GM12878 (cell line): Measurements from ENCODE around the gene SLC15A3. TPM values are rescaled to one million over a fixed set of nuclear protein-coding genes. Genes with fewer than 3 reads are reported as not detected.

Experiments used
- ATAC-seq: fragments of 200-7000 bp; cut with Tn5 transposase; 3 replicates; pipeline ENCODE4 v1.9.1; 2020; ENCODE audit warnings: mild to moderate bottlenecking, moderate library complexity
- BruUV-seq: library from RNA; stranded (reverse); fragments of 400-500 nt; replicated peaks from 2 replicates; lab custom pipeline; 2021; lab: Mats Ljungman, UMichigan
- CTCF ChIA-PET: fragments of 300-600 bp; sonication (Branson Sonifier 250); formaldehyde crosslinking; extraction: SDS; loops from one replicate; lab custom pipeline; 2021; ENCODE audit warnings: inconsistent platforms; lab: Yijun Ruan, JAX
- POLR2A ChIA-PET: fragments of 350-600 bp; formaldehyde crosslinking; extraction: SDS; loops from one replicate; lab custom pipeline; 2021; ENCODE audit warnings: inconsistent platforms; lab: Charles Lee
- RAD21 ChIA-PET: fragments of 300-600 bp; sonication (Branson Sonifier 250); formaldehyde crosslinking; loops from one replicate; lab custom pipeline; 2023; ENCODE audit warnings: antibody characterized with exemption; ENCODE audit not compliant: unreplicated experiment; lab: Charles Lee
- SMC1A ChIA-PET: fragments of 300-600 bp; sonication (Branson Sonifier 250); formaldehyde crosslinking; loops from one replicate; lab custom pipeline; 2023; ENCODE audit not compliant: unreplicated experiment, uncharacterized antibody; lab: Charles Lee
- DNase-seq: peaks from one replicate; pipeline ENCODE4 v3.0.0-alpha.2; 2011; ENCODE audit warnings: low read depth, low spot score
- FAIRE-seq: peaks from 3 replicates; lab custom pipeline; 2011; peaks lifted over from hg19 to GRCh38; lab: Jason Lieb, UNC
- H2AFZ ChIP-seq: 2 replicates; pipeline ENCODE4 v1.6.0; 2011; ENCODE audit warnings: low read depth, low read length, control low read depth; ENCODE audit not compliant: control insufficient read depth
- H3K27ac ChIP-seq: 2 replicates; pipeline ENCODE4 v1.5.1; 2011; ENCODE audit warnings: control low read depth; ENCODE audit not compliant: control insufficient read depth, insufficient read depth
- H3K27me3 ChIP-seq, 2 experiments: replicated peaks in 1 of 2; 2 replicates each; pipeline versions ENCODE4 v1.6.0 to v1.6.1; 2011; ENCODE audit warnings: low read length in 1 of 2; ENCODE audit not compliant: control insufficient read depth in 2 of 2, insufficient read depth in 2 of 2
- H3K36me3 ChIP-seq, 2 experiments: 2 replicates each; pipeline ENCODE4 v1.5.1; 2011; ENCODE audit warnings: low read length in 1 of 2; ENCODE audit not compliant: control insufficient read depth in 2 of 2, insufficient read depth in 2 of 2
- H3K4me1 ChIP-seq: 2 replicates; pipeline ENCODE4 v1.6.1; 2011; ENCODE audit warnings: mild to moderate bottlenecking, low read length, moderate library complexity, mixed read lengths; ENCODE audit not compliant: control insufficient read depth, insufficient read depth
- H3K4me2 ChIP-seq: 2 replicates; pipeline ENCODE4 v1.6.0; 2011; ENCODE audit warnings: control low read depth; ENCODE audit not compliant: control insufficient read depth, insufficient read depth
- H3K4me3 ChIP-seq: fragments of 200-600 bp; sonication (generic); 2 replicates; pipeline ENCODE4 v1.5.1; 2016
- H3K79me2 ChIP-seq: 2 replicates; pipeline ENCODE4 v1.6.0; 2011; ENCODE audit warnings: low read length; ENCODE audit not compliant: control insufficient read depth, insufficient read depth
- H3K9ac ChIP-seq: 2 replicates; pipeline ENCODE4 v1.8.0; 2011; ENCODE audit warnings: low read length, control low read depth, mixed read lengths; ENCODE audit not compliant: control insufficient read depth, insufficient read depth
- H3K9me3 ChIP-seq: replicated peaks from 3 replicates; pipeline ENCODE4 v1.5.1; 2011; ENCODE audit warnings: mild to moderate bottlenecking, low read length; ENCODE audit not compliant: control insufficient read depth, insufficient read depth
- H4K20me1 ChIP-seq: 2 replicates; pipeline ENCODE4 v1.6.0; 2011; ENCODE audit not compliant: control insufficient read depth, insufficient read depth
- CTCF ChIP-seq, 3 experiments: IDR thresholded peaks in 2 of 3; conservative IDR thresholded peaks in 1 of 3; 2 replicates each; pipeline ENCODE4 v1.5.1; 2011; ENCODE audit warnings: low read depth in 3 of 3, low read length in 3 of 3, mild to moderate bottlenecking in 3 of 3, control low read depth in 2 of 3, moderate library complexity in 2 of 3, inconsistent platforms in 1 of 3, mixed read lengths in 1 of 3; ENCODE audit not compliant: control insufficient read depth in 2 of 3, insufficient read depth in 1 of 3; ENCODE audit errors: extremely low read depth in 1 of 3
- HDGF ChIP-seq: fragments of 450-650 bp; IDR thresholded peaks from 2 replicates; pipeline ENCODE4 v1.6.1; 2016; ENCODE audit warnings: antibody characterized with exemption
- KAT2A ChIP-seq: conservative IDR thresholded peaks from 2 replicates; pipeline ENCODE4 v1.6.1; 2011; ENCODE audit warnings: low read depth, low read length; ENCODE audit not compliant: control insufficient read depth
- MYC ChIP-seq: IDR thresholded peaks from 2 replicates; pipeline ENCODE4 v1.6.1; 2011; ENCODE audit warnings: mild to moderate bottlenecking, low read length, moderate library complexity, inconsistent platforms; ENCODE audit not compliant: insufficient read depth, insufficient replicate concordance, insufficient read length, severe bottlenecking
- SPI1 ChIP-seq: IDR thresholded peaks from 2 replicates; pipeline ENCODE4 v1.6.1; 2011; ENCODE audit warnings: low read depth, mild to moderate bottlenecking, low read length, moderate library complexity, borderline replicate concordance; ENCODE audit not compliant: insufficient read depth
- WGBS: methylation state at CpG from one replicate; pipeline ENCODE4 v1.1.6; 2016; ENCODE audit warnings: low lambda C conversion rate; ENCODE audit not compliant: insufficient replicate concordance, insufficient coverage; ENCODE audit errors: missing lambda C conversion rate; 5-methylcytosine and 5-hydroxymethylcytosine counted together
- in situ Hi-C: fragments of 300-500 bp; cut with MboI; formaldehyde crosslinking; loops from 9 replicates; pipeline ENCODE4 v1.14.3; 2018; ENCODE audit warnings: mixed read lengths
- intact Hi-C: fragments of 100-400 bp; cut with micrococcal nuclease; formaldehyde crosslinking; loops from one replicate; pipeline ENCODE4 v1.14.2; 2022; ENCODE audit not compliant: unreplicated experiment
- polyA plus RNA-seq, 11 experiments: library from polyadenylated mRNA; depleted of rRNA in 4 of 11; unstranded in 6 of 11; stranded (reverse) in 5 of 11; fragments of >200 nt; fragmentation: Nextera tagmentation in 4 of 11; fragmentation: Illumina TruSeq in 1 of 11; extraction: Ambion mirVana in 4 of 11; extraction: Trizol in 1 of 11; gene quantifications; 1 replicate in 1 of 11; 2 replicates in 10 of 11; pipeline versions ENCODE4 v1.2.1 to v1.2.3, GENCODE V29; 2011 to 2016; ENCODE audit warnings: inconsistent platforms in 2 of 11, missing spikeins in 2 of 11, low read depth in 1 of 11
- total RNA-seq, 4 experiments: library from RNA; depleted of rRNA in 3 of 4; stranded (reverse); fragments of >200 nt in 3 of 4; fragmentation: Illumina TruSeq in 1 of 4; extraction: Trizol in 1 of 4; gene quantifications; 2 replicates each; pipeline versions ENCODE4 v1.2.1 to v1.2.3, GENCODE V29; 2013 to 2021
- TF ChIP-seq, protein P1 (sequence below): IDR thresholded peaks from 2 replicates; pipeline ENCODE4 v1.6.1; 2012; ENCODE audit warnings: improper control_type of control experiment, low read depth, low read length; ENCODE audit not compliant: insufficient replicate concordance

The SLC15A3 gene
- total and polyA plus RNA-seq, 10 of the 15 experiments (the other 5 are each of a cell fraction or from before 2014, with no cell fraction given) = 17.7 to 102 (median 55.8) TPM

GRCh38 chr11:60941371-60942119 is 10.4 kb downstream of the SLC15A3 start:
- no peak for TF ChIP-seq HDGF
- TF ChIP-seq CTCF (IDR thresholded peaks at IDR 0.05 in 2 of 3, conservative IDR thresholded peaks at IDR 0.05 in 1 of 3; ENCODE audit: control insufficient read depth in 2 of 3, extremely low read depth in 1 of 3, insufficient read depth in 1 of 3, low read depth in 3 of 3, low read length in 3 of 3) = no peak
- TF ChIP-seq MYC = no peak
- TF ChIP-seq, protein P1, sequence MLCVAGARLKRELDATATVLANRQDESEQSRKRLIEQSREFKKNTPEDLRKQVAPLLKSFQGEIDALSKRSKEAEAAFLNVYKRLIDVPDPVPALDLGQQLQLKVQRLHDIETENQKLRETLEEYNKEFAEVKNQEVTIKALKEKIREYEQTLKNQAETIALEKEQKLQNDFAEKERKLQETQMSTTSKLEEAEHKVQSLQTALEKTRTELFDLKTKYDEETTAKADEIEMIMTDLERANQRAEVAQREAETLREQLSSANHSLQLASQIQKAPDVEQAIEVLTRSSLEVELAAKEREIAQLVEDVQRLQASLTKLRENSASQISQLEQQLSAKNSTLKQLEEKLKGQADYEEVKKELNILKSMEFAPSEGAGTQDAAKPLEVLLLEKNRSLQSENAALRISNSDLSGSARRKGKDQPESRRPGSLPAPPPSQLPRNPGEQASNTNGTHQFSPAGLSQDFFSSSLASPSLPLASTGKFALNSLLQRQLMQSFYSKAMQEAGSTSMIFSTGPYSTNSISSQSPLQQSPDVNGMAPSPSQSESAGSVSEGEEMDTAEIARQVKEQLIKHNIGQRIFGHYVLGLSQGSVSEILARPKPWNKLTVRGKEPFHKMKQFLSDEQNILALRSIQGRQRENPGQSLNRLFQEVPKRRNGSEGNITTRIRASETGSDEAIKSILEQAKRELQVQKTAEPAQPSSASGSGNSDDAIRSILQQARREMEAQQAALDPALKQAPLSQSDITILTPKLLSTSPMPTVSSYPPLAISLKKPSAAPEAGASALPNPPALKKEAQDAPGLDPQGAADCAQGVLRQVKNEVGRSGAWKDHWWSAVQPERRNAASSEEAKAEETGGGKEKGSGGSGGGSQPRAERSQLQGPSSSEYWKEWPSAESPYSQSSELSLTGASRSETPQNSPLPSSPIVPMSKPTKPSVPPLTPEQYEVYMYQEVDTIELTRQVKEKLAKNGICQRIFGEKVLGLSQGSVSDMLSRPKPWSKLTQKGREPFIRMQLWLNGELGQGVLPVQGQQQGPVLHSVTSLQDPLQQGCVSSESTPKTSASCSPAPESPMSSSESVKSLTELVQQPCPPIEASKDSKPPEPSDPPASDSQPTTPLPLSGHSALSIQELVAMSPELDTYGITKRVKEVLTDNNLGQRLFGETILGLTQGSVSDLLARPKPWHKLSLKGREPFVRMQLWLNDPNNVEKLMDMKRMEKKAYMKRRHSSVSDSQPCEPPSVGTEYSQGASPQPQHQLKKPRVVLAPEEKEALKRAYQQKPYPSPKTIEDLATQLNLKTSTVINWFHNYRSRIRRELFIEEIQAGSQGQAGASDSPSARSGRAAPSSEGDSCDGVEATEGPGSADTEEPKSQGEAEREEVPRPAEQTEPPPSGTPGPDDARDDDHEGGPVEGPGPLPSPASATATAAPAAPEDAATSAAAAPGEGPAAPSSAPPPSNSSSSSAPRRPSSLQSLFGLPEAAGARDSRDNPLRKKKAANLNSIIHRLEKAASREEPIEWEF = no peak
- TF ChIP-seq SPI1 = peak; percentile 24; the same call in 1 of the 2 replicates
- no peak for TF ChIP-seq KAT2A
- CTCF ChIA-PET = interaction anchor here (0.8 to 2.3 kb wide), 4 partner anchors 26 to 110 kb away, joined by 3 to 12 read pairs (median 8); partner anchors contain the start of gene TMEM109
- Histone ChIP-seq H3K9me3 (no peaks in the 10 kb centered on the region), H3K4me1 (peaks cover 20% of the 10 kb centered on the region), H3K27me3 (no peaks in the 10 kb centered on the region), H3K4me3 (no peak overlapping the region), H3K27ac (no peak overlapping the region), H3K79me2 (peaks cover 21% of the 10 kb centered on the region), H3K4me2 (no peak overlapping the region), H4K20me1 (no peaks in the 10 kb centered on the region; the same call in 1 of the 2 replicates), H2AFZ (no peak overlapping the region), H3K9ac (no peak overlapping the region), H3K36me3 (peaks cover 29 to 35% of the 10 kb centered on the region in 2 experiments)
- ATAC-seq = no peak
- RAD21 ChIA-PET = no interaction called here
- no TSS peak for BruUV-seq
- in situ Hi-C loops (no loop called here), intact Hi-C loops (no loop called here)
- SMC1A ChIA-PET = interaction anchor here (1.2 kb wide), 1 partner anchor 25 kb away, joined by 4 read pairs; no protein-coding TSS in a partner anchor
- no peak for FAIRE-seq
- no peak for DNase-seq
- 30% methylated on average over 6 of the region's 6 CpGs for WGBS
- POLR2A ChIA-PET = interaction anchor here (0.6 to 2.0 kb wide), 6 partner anchors 9 to 100 kb away, joined by 3 to 7 read pairs (median 4); no protein-coding TSS in a partner anchor
